Urinary bladder (tissue), 2 donors: ENCODE data around the gene LASP1NB. TPM values are rescaled to one million over a fixed set of nuclear protein-coding genes. Genes with fewer than 3 reads are reported as not detected.

Experiments used
- polyA plus RNA-seq: library from polyadenylated mRNA; stranded (reverse); fragments of 200-250 nt; gene quantifications from one replicate; pipeline ENCODE4 v1.2.3, GENCODE V29; 2013
- small RNA-seq: library from RNA; depleted of rRNA; stranded (forward); fragments of <200 nt; gene quantifications from one replicate; pipeline ENCODE3, GENCODE V24; 2014
- total RNA-seq: library from RNA; depleted of rRNA; stranded (reverse); fragments of >200 nt; gene quantifications from one replicate; pipeline ENCODE4 v1.2.3, GENCODE V29; 2014
- donor health status: healthy.

LASP1NB gene

Small RNA genes lying within 50 kb of the gene (small RNA-seq; reads per million reads assigned to genes)
- not detected for gene MIR6779

Other genes with a start within 250 kb of the LASP1NB start
- 38.5 TPM for gene MLLT6, start 220.3 kb upstream of the LASP1NB start, total RNA-seq
- 67.8 TPM for gene MLLT6, start 220.3 kb upstream of the LASP1NB start, polyA plus RNA-seq
- 1.6 TPM for gene CISD3, start 195.3 kb upstream of the LASP1NB start, total RNA-seq
- gene CISD3, start 195.3 kb upstream of the LASP1NB start, polyA plus RNA-seq = 40.6 TPM
- 8.2 TPM for gene PCGF2, start 177.3 kb upstream of the LASP1NB start, total RNA-seq
- 26.5 TPM for gene PCGF2, start 177.3 kb upstream of the LASP1NB start, polyA plus RNA-seq
- 97.5 TPM for gene PSMB3, start 172.9 kb upstream of the LASP1NB start, total RNA-seq
- gene PSMB3, start 172.9 kb upstream of the LASP1NB start, polyA plus RNA-seq = 202 TPM
- 47.0 TPM for gene PIP4K2B, start 126.1 kb upstream of the LASP1NB start, total RNA-seq
- 35.8 TPM for gene PIP4K2B, start 126.1 kb upstream of the LASP1NB start, polyA plus RNA-seq
- gene CWC25, start 100.3 kb upstream of the LASP1NB start, total RNA-seq = 11.8 TPM
- gene CWC25, start 100.3 kb upstream of the LASP1NB start, polyA plus RNA-seq = 18.9 TPM
- 2,179 TPM for gene RPL23, start 71.9 kb upstream of the LASP1NB start, total RNA-seq
- 2,357 TPM for gene RPL23, start 71.9 kb upstream of the LASP1NB start, polyA plus RNA-seq
- gene LASP1, start 55.6 kb upstream of the LASP1NB start, total RNA-seq = 69.4 TPM
- 50.3 TPM for gene LASP1, start 55.6 kb upstream of the LASP1NB start, polyA plus RNA-seq
- gene FBXO47, start 41.8 kb downstream of the LASP1NB start, total RNA-seq = not detected
- gene FBXO47, start 41.8 kb downstream of the LASP1NB start, polyA plus RNA-seq = not detected
- 12.7 TPM for gene PLXDC1, start 226.0 kb downstream of the LASP1NB start, total RNA-seq
- gene PLXDC1, start 226.0 kb downstream of the LASP1NB start, polyA plus RNA-seq = 7.1 TPM
- gene ARL5C, start 240.5 kb downstream of the LASP1NB start, total RNA-seq = 0.37 TPM
- gene ARL5C, start 240.5 kb downstream of the LASP1NB start, polyA plus RNA-seq = not detected